GM12878 (cell line): ENCODE data around the gene MLLT3.

Experiments
- BHLHE40 ChIP-seq, 2 experiments: fragments of 450-650 bp in 1 of 2; IDR thresholded peaks; 2 replicates each; pipeline ENCODE4 v1.6.1; 2011 to 2017; ENCODE audit warnings: low read depth in 2 of 2, borderline replicate concordance in 1 of 2, improper control_type of control experiment in 1 of 2, low read length in 1 of 2, mild to moderate bottlenecking in 1 of 2
- CTCF ChIP-seq, 3 experiments: IDR thresholded peaks in 2 of 3; conservative IDR thresholded peaks in 1 of 3; 2 replicates each; pipeline ENCODE4 v1.5.1; 2011; ENCODE audit warnings: low read depth in 3 of 3, low read length in 3 of 3, mild to moderate bottlenecking in 3 of 3, control low read depth in 2 of 3, moderate library complexity in 2 of 3, inconsistent platforms in 1 of 3, mixed read lengths in 1 of 3; ENCODE audit not compliant: control insufficient read depth in 2 of 3, insufficient read depth in 1 of 3; ENCODE audit errors: extremely low read depth in 1 of 3
- ESRRA ChIP-seq: IDR thresholded peaks from 2 replicates; pipeline ENCODE4 v1.6.1; 2012; ENCODE audit warnings: mild to moderate bottlenecking, low read length, improper control_type of control experiment
- FOXM1 ChIP-seq: IDR thresholded peaks from 2 replicates; pipeline ENCODE4 v1.6.1; 2012; ENCODE audit warnings: low read depth, mild to moderate bottlenecking, inconsistent platforms, low read length, moderate library complexity
- HCFC1 ChIP-seq: fragments of 150-350 bp; IDR thresholded peaks from 2 replicates; pipeline ENCODE4 v1.6.1; 2014; ENCODE audit warnings: low read length
- NRF1 ChIP-seq: conservative IDR thresholded peaks from 2 replicates; pipeline ENCODE4 v1.6.1; 2011; ENCODE audit warnings: mild to moderate bottlenecking, low read depth, low read length, improper control_type of control experiment
- POLR2A ChIP-seq: IDR thresholded peaks from 2 replicates; pipeline ENCODE4 v1.6.1; 2011; ENCODE audit warnings: low read depth, mild to moderate bottlenecking, low read length
- RAD51 ChIP-seq: fragments of 450-650 bp; IDR thresholded peaks from 2 replicates; pipeline ENCODE4 v1.6.1; 2016; ENCODE audit warnings: moderate library complexity, mild to moderate bottlenecking, inconsistent platforms
- SMC3 ChIP-seq: IDR thresholded peaks from 2 replicates; pipeline ENCODE4 v1.6.1; 2011; ENCODE audit warnings: low read length, improper control_type of control experiment, borderline replicate concordance
- SP1 ChIP-seq: IDR thresholded peaks from one replicate; pipeline ENCODE4 v1.6.1; 2011; ENCODE audit warnings: low read depth, low read length
- SUPT20H ChIP-seq: IDR thresholded peaks from 2 replicates; pipeline ENCODE4 v1.6.1; 2011; ENCODE audit warnings: low read depth, mild to moderate bottlenecking, low read length, moderate library complexity, borderline replicate concordance; ENCODE audit not compliant: control insufficient read depth
- ZZZ3 ChIP-seq: IDR thresholded peaks from 2 replicates; pipeline ENCODE4 v1.6.1; 2011; ENCODE audit warnings: low read depth; ENCODE audit not compliant: control insufficient read depth, insufficient read length

GRCh38 chr9:20604562-20604961, 17.7 kb downstream of the MLLT3 start:
- TF ChIP-seq ZZZ3 (no peak), NRF1 (no peak), CTCF (IDR thresholded peaks at IDR 0.05 in 2 of 3, conservative IDR thresholded peaks at IDR 0.05 in 1 of 3; ENCODE audit: control insufficient read depth in 2 of 3, extremely low read depth in 1 of 3, insufficient read depth in 1 of 3, low read depth in 3 of 3, low read length in 3 of 3) (no peak), ESRRA (no peak), POLR2A (no peak), RAD51 (no peak), SUPT20H (no peak), SP1 (no peak), HCFC1 (no peak), SMC3 (no peak), BHLHE40 (IDR thresholded peaks at IDR 0.05; ENCODE audit: borderline replicate concordance in 1 of 2, low read depth in 2 of 2, low read length in 1 of 2) (no peak), FOXM1 (no peak)
